Endothelial cell of umbilical vein (primary cell): ENCODE data around the gene ARPIN. TPM values are rescaled to one million over a fixed set of nuclear protein-coding genes. Genes with fewer than 3 reads are reported as not detected.

ENCODE experiments used
- BruUV-seq: library from RNA; stranded (reverse); fragments of 400-500 nt; replicated peaks from 2 replicates; lab custom pipeline; 2021; lab: Mats Ljungman, UMichigan
- CTCF ChIA-PET: fragments of 300-600, 350-600 bp; sonication (Branson Sonifier 250); formaldehyde crosslinking; loops from one replicate; lab custom pipeline; 2021; ENCODE audit warnings: antibody characterized with exemption, inconsistent platforms; lab: Charles Lee
- POLR2A ChIA-PET: fragments of 300-600, 350-600 bp; sonication (Branson Sonifier 250); formaldehyde crosslinking; loops from one replicate; lab custom pipeline; 2021; ENCODE audit warnings: antibody characterized with exemption, inconsistent platforms; lab: Charles Lee
- DNase-seq: peaks from one replicate; pipeline ENCODE4 v3.0.0-alpha.2; 2011; ENCODE audit warnings: low read depth, low spot score
- FAIRE-seq: peaks from 2 replicates; lab custom pipeline; 2011; peaks lifted over from hg19 to GRCh38; lab: Jason Lieb, UNC
- H2AFZ ChIP-seq: 2 replicates; pipeline ENCODE4 v1.6.0; 2012; ENCODE audit warnings: low read depth, low read length, control low read depth, inconsistent platforms
- H3K27ac ChIP-seq: 2 replicates; pipeline ENCODE4 v1.5.1; 2011; ENCODE audit warnings: low read depth, mild to moderate bottlenecking, control low read depth, low read length, moderate library complexity; ENCODE audit not compliant: insufficient read depth
- H3K27me3 ChIP-seq, 2 experiments: 2 replicates each; pipeline versions ENCODE4 v1.6.0 to v1.6.1; 2011; ENCODE audit warnings: low read length in 2 of 2, mixed read lengths in 1 of 2; ENCODE audit not compliant: control insufficient read depth in 2 of 2, insufficient read depth in 2 of 2
- H3K36me3 ChIP-seq, 2 experiments: 2 replicates in 1 of 2; 3 replicates in 1 of 2; pipeline ENCODE4 v1.5.1; 2011; ENCODE audit warnings: low read length in 2 of 2, mild to moderate bottlenecking in 1 of 2, moderate library complexity in 1 of 2; ENCODE audit not compliant: control insufficient read depth in 2 of 2, insufficient read depth in 2 of 2; ENCODE audit errors: extremely low read depth in 1 of 2
- H3K4me1 ChIP-seq: 3 replicates; pipeline ENCODE4 v1.5.1; 2011; ENCODE audit warnings: mild to moderate bottlenecking, low read length; ENCODE audit not compliant: control insufficient read depth, insufficient read depth; ENCODE audit errors: extremely low read depth
- H3K4me2 ChIP-seq: 2 replicates; pipeline ENCODE4 v1.6.1; 2011; ENCODE audit warnings: low read length, control low read depth, mixed read lengths; ENCODE audit not compliant: insufficient read depth
- H3K4me3 ChIP-seq, 3 experiments: fragments of 200-600 bp in 1 of 3; sonication (generic), shearing (Covaris generic) in 1 of 3; replicated peaks in 1 of 3; 2 replicates each; pipeline ENCODE4 v1.5.1; 2011 to 2016; ENCODE audit warnings: control low read depth in 3 of 3, low read length in 3 of 3, mild to moderate bottlenecking in 2 of 3, inconsistent platforms in 1 of 3, low read depth in 1 of 3, moderate library complexity in 1 of 3; ENCODE audit not compliant: insufficient read depth in 1 of 3
- H3K79me2 ChIP-seq: 2 replicates; pipeline ENCODE4 v1.6.0; 2012; ENCODE audit warnings: low read length, inconsistent platforms; ENCODE audit not compliant: control insufficient read depth, insufficient read depth
- H3K9ac ChIP-seq: replicated peaks from 2 replicates; pipeline ENCODE3; 2011; ENCODE audit warnings: low read length, control low read depth; ENCODE audit not compliant: insufficient read depth; ENCODE audit errors: extremely low read depth
- H3K9me1 ChIP-seq: replicated peaks from 3 replicates; pipeline ENCODE4 v1.6.0; 2011; ENCODE audit warnings: mild to moderate bottlenecking, low read length; ENCODE audit not compliant: control insufficient read depth, insufficient read depth; ENCODE audit errors: extremely low read depth
- H3K9me3 ChIP-seq: replicated peaks from 2 replicates; pipeline ENCODE4 v1.5.1; 2012; ENCODE audit warnings: low read length, inconsistent platforms; ENCODE audit not compliant: control insufficient read depth, insufficient read depth
- H4K20me1 ChIP-seq: replicated peaks from 2 replicates; pipeline ENCODE3; 2011; ENCODE audit warnings: mild to moderate bottlenecking, low read length; ENCODE audit not compliant: control insufficient read depth, insufficient read depth; ENCODE audit errors: extremely low read depth
- CTCF ChIP-seq, 2 donors: IDR thresholded peaks; 1 replicate in 1 of 2; 2 replicates in 1 of 2; pipeline ENCODE4 v1.5.1; 2011; ENCODE audit warnings: low read length in 2 of 2, mild to moderate bottlenecking in 2 of 2, moderate library complexity in 2 of 2, control low read depth in 1 of 2, inconsistent platforms in 1 of 2, low read depth in 1 of 2; ENCODE audit not compliant: insufficient read depth in 1 of 2; ENCODE audit errors: extremely low read depth in 1 of 2
- EZH2 ChIP-seq: IDR thresholded peaks from 2 replicates; pipeline ENCODE4 v1.6.1; 2012; ENCODE audit warnings: borderline replicate concordance, low read depth, mild to moderate bottlenecking, moderate library complexity, low read length, inconsistent platforms; ENCODE audit not compliant: severe bottlenecking
- FOS ChIP-seq: IDR thresholded peaks from 2 replicates; pipeline ENCODE4 v1.6.1; 2011; ENCODE audit warnings: mild to moderate bottlenecking, low read length, moderate library complexity, borderline replicate concordance; ENCODE audit not compliant: insufficient read depth
- GATA2 ChIP-seq: IDR thresholded peaks from 2 replicates; pipeline ENCODE4 v1.7.0; 2011; ENCODE audit warnings: low read depth, mild to moderate bottlenecking, moderate library complexity, mixed read lengths, low read length; ENCODE audit not compliant: insufficient read length, insufficient read depth
- JUN ChIP-seq: IDR thresholded peaks from 2 replicates; pipeline ENCODE4 v1.6.1; 2011; ENCODE audit warnings: borderline replicate concordance, low read depth; ENCODE audit not compliant: insufficient read length, insufficient read depth
- MAX ChIP-seq: IDR thresholded peaks from 2 replicates; pipeline ENCODE4 v1.6.1; 2011; ENCODE audit not compliant: insufficient read depth, insufficient read length
- MYC ChIP-seq: IDR thresholded peaks from one replicate; pipeline ENCODE4 v1.6.1; 2011; ENCODE audit warnings: mild to moderate bottlenecking, low read depth, low read length
- POLR2A ChIP-seq: IDR thresholded peaks from 2 replicates; pipeline ENCODE4 v1.6.1; 2012; ENCODE audit warnings: low read depth, mild to moderate bottlenecking, control low read depth, low read length
- POLR2AphosphoS5 ChIP-seq: IDR thresholded peaks from 2 replicates; pipeline ENCODE4 v1.6.1; 2012; ENCODE audit warnings: low read depth, mild to moderate bottlenecking, control low read depth, low read length, moderate library complexity; ENCODE audit not compliant: insufficient read depth
- dilution Hi-C: fragments of 300-500 bp; cut with MboI; formaldehyde crosslinking; loops from one replicate; pipeline ENCODE4 v1.15.0; 2019; ENCODE audit warnings: low sequenced_read_pairs; ENCODE audit not compliant: extremely low pct_ligation_motif_present
- intact Hi-C: fragments of 100-400 bp; cut with micrococcal nuclease; formaldehyde crosslinking; loops from one replicate; pipeline ENCODE4 v1.10.0; 2022
- polyA plus RNA-seq, 4 experiments: library from polyadenylated mRNA; depleted of rRNA in 3 of 4; stranded (reverse) in 3 of 4; unstranded in 1 of 4; fragments of >200 nt; gene quantifications; 2 replicates each; pipeline versions ENCODE4 v1.2.1 to v1.2.3, GENCODE V29; 2011 to 2012; ENCODE audit warnings: missing spikeins in 1 of 4
- total RNA-seq: library from RNA; stranded (reverse); gene quantifications from 2 replicates; pipeline ENCODE4 v1.2.3, GENCODE V29; 2021

ARPIN gene
- total and polyA plus RNA-seq, 2 donors (not counting 3 experiments of a cell fraction or from before 2014, with no cell fraction given) = 13.0 to 23.3 TPM

GRCh38 chr15:89909611-89910010 is 3.1 kb downstream of the ARPIN start:
- intact Hi-C loops = loop anchor here (5.0 kb wide), 2 partner anchors 93 to 163 kb away; partner anchors contain the start of gene ZNF710

More at GRCh38 chr15:89909611-89910010, 3.1 kb downstream of the ARPIN start:
- ChIA-PET CTCF (no interaction called here), POLR2A (no interaction called here)
- H3K27me3 ChIP-seq = no peaks in the 10 kb centered on the region
- peaks cover 11% of the 10 kb centered on the region for H3K4me1 ChIP-seq
- no peak for FAIRE-seq
- H4K20me1 ChIP-seq = no peaks in the 10 kb centered on the region
- H3K79me2 ChIP-seq = no peaks in the 10 kb centered on the region
- H3K36me3 ChIP-seq = peaks cover 0 to 8% of the 10 kb centered on the region in 2 experiments
- DNase-seq = no peak
- no TSS peak for BruUV-seq
- H3K4me2 ChIP-seq = no peak overlapping the region
- H3K9ac ChIP-seq = no peak overlapping the region
- dilution Hi-C loops = no loop called here
- H3K27ac ChIP-seq = no peak overlapping the region
- H3K4me3 ChIP-seq = no peak overlapping the region
- TF ChIP-seq JUN (no peak), MYC (no peak), CTCF (IDR thresholded peaks at IDR 0.05; ENCODE audit: extremely low read depth in 1 of 2, insufficient read depth in 1 of 2, low read depth in 1 of 2, low read length in 2 of 2) (no peak), MAX (no peak), FOS (no peak), POLR2AphosphoS5 (no peak), GATA2 (no peak), EZH2 (no peak), POLR2A (no peak)
- H3K9me1 ChIP-seq = no peaks in the 10 kb centered on the region
- H3K9me3 ChIP-seq = no peaks in the 10 kb centered on the region
- no peak overlapping the region for H2AFZ ChIP-seq
